MCF 10A (cell line): ENCODE results near the gene RIPK4. TPM values are rescaled to one million over a fixed set of nuclear protein-coding genes. Genes with fewer than 3 reads are reported as not detected.

Source experiments
- BruUV-seq: library from RNA; stranded (reverse); fragments of 400-500 nt; replicated peaks from 2 replicates; lab custom pipeline; 2021; lab: Mats Ljungman, UMichigan
- CTCF ChIA-PET: fragments of 300-600 bp; sonication (Branson Sonifier 250); formaldehyde crosslinking; extraction: SDS; loops from one replicate; lab custom pipeline; 2021; ENCODE audit warnings: antibody characterized with exemption, inconsistent platforms; lab: Yijun Ruan, JAX
- POLR2A ChIA-PET: fragments of 300-600, 350-650 bp; sonication (Branson Sonifier 250); formaldehyde crosslinking; extraction: SDS; loops from one replicate; lab custom pipeline; 2020; ENCODE audit warnings: antibody characterized with exemption, inconsistent platforms; lab: Yijun Ruan, JAX
- DNase-seq: peaks from one replicate; pipeline ENCODE4 v3.0.0-alpha.2; 2018; ENCODE audit not compliant: unreplicated experiment
- H3K27ac Mint-ChIP-seq: one replicate; pipeline ENCODE4 v1.8.0; 2022; ENCODE audit warnings: mild to moderate bottlenecking, low read depth, mixed read lengths; ENCODE audit not compliant: unreplicated experiment
- H3K27me3 Mint-ChIP-seq: one replicate; pipeline ENCODE4 v1.8.0; 2022; ENCODE audit warnings: mixed read lengths; ENCODE audit not compliant: insufficient read depth, unreplicated experiment
- H3K36me3 Mint-ChIP-seq: one replicate; pipeline ENCODE4 v1.8.0; 2022; ENCODE audit warnings: mild to moderate bottlenecking, moderate library complexity, mixed read lengths; ENCODE audit not compliant: insufficient read depth, unreplicated experiment
- H3K4me1 Mint-ChIP-seq: one replicate; pipeline ENCODE4 v1.8.0; 2022; ENCODE audit warnings: mixed read lengths; ENCODE audit not compliant: insufficient read depth, unreplicated experiment
- H3K4me3 Mint-ChIP-seq: one replicate; pipeline ENCODE4 v1.8.0; 2022; ENCODE audit warnings: mild to moderate bottlenecking, moderate library complexity, mixed read lengths; ENCODE audit not compliant: unreplicated experiment
- H3K9me3 Mint-ChIP-seq: one replicate; pipeline ENCODE4 v1.8.0; 2022; ENCODE audit warnings: mixed read lengths; ENCODE audit not compliant: unreplicated experiment
- CTCF ChIP-seq: fragments of 200-600 bp; IDR thresholded peaks from one replicate; pipeline ENCODE4 v1.8.0; 2022; ENCODE audit warnings: antibody characterized with exemption, mild to moderate bottlenecking; ENCODE audit not compliant: unreplicated experiment
- intact Hi-C: fragments of 100-400 bp; cut with micrococcal nuclease; formaldehyde crosslinking; loops from 2 replicates; pipeline ENCODE4 v1.14.1; 2022
- total RNA-seq: library from RNA; stranded (reverse); gene quantifications from 2 replicates; pipeline ENCODE4 v1.2.3, GENCODE V29; 2022

RIPK4 gene
- total RNA-seq, 1 experiment from 2014 or later, result 22.3 TPM

- H3K4me1 Mint-ChIP-seq, result peaks cover 23% of the 10 kb centered on the region
- peaks cover 23% of the 10 kb centered on the region for H3K36me3 Mint-ChIP-seq
- H3K27ac Mint-ChIP-seq, result no peak overlapping the region
- no peak for TF ChIP-seq CTCF
- BruUV-seq, result no TSS peak
- H3K9me3 Mint-ChIP-seq, result no peaks in the 10 kb centered on the region
- CTCF ChIA-PET, result interaction anchor here (1.4 to 12.0 kb wide), 2 partner anchors 140 to 157 kb away, joined by 3 to 163 read pairs; no protein-coding TSS in a partner anchor
- no peak overlapping the region for H3K4me3 Mint-ChIP-seq
- intact Hi-C loops, result loop anchor here (10.0 kb wide), 2 partner anchors 485 to 605 kb away; partner anchors contain the start of gene BACE2
- POLR2A ChIA-PET, result interaction anchor here (0.7 to 12.7 kb wide), 4 partner anchors 17 to 155 kb away, joined by 3 to 238 read pairs (median 70); no protein-coding TSS in a partner anchor
- no peak for DNase-seq
- no peaks in the 10 kb centered on the region for H3K27me3 Mint-ChIP-seq
Observed at GRCh38 chr21:41769933-41770332, 3.1 kb upstream of the RIPK4 start.

- H3K27me3 Mint-ChIP-seq, result no peaks in the 10 kb centered on the region
- CTCF ChIA-PET, result interaction anchor here (0.6 to 12.0 kb wide), 4 partner anchors 9 to 157 kb away, joined by 3 to 163 read pairs (median 8); no protein-coding TSS in a partner anchor
- BruUV-seq, result no TSS peak
Observed at GRCh38 chr21:41769521-41769920, 2.7 kb upstream of the RIPK4 start.

GRCh38 chr21:41769111-41769510 is 2.3 kb upstream of the RIPK4 start:
- CTCF ChIA-PET, result interaction anchor here (0.6 to 12.0 kb wide), 7 partner anchors 8 to 156 kb away, joined by 3 to 163 read pairs (median 3); no protein-coding TSS in a partner anchor
- no peaks in the 10 kb centered on the region for H3K27me3 Mint-ChIP-seq
- DNase-seq, result no peak
- H3K4me3 Mint-ChIP-seq, result peak overlapping the region; percentile 87
- POLR2A ChIA-PET, result interaction anchor here (0.7 to 12.7 kb wide), 15 partner anchors 7 to 286 kb away, joined by 3 to 238 read pairs (median 14); no protein-coding TSS in a partner anchor
- no peaks in the 10 kb centered on the region for H3K9me3 Mint-ChIP-seq
- no TSS peak for BruUV-seq
- H3K4me1 Mint-ChIP-seq, result peaks cover 23% of the 10 kb centered on the region
- H3K36me3 Mint-ChIP-seq, result peaks cover 27% of the 10 kb centered on the region
- intact Hi-C loops, result loop anchor here (10.0 kb wide), 1 partner anchor 604 kb away; the partner anchor contains the start of gene BACE2
- no peak for TF ChIP-seq CTCF
- peak overlapping the region; percentile 87 for H3K27ac Mint-ChIP-seq

More at GRCh38 chr21:41769521-41769920, 2.7 kb upstream of the RIPK4 start:
- DNase-seq, result no peak
- Mint-ChIP-seq H3K36me3 (peaks cover 25% of the 10 kb centered on the region), H3K27ac (peak overlapping the region; percentile 87), H3K4me3 (no peak overlapping the region), H3K4me1 (peaks cover 23% of the 10 kb centered on the region), H3K9me3 (no peaks in the 10 kb centered on the region)
- no peak for TF ChIP-seq CTCF
- intact Hi-C loops, result loop anchor here (10.0 kb wide), 1 partner anchor 605 kb away; the partner anchor contains the start of gene BACE2
- POLR2A ChIA-PET, result interaction anchor here (1.2 to 12.7 kb wide), 4 partner anchors 17 to 155 kb away, joined by 3 to 238 read pairs (median 122); no protein-coding TSS in a partner anchor

GRCh38 chr21:41768437-41769042 is 1.7 kb upstream of the RIPK4 start:
- H3K27me3 Mint-ChIP-seq, result no peaks in the 10 kb centered on the region
- CTCF ChIA-PET, result interaction anchor here (0.6 to 12.0 kb wide), 12 partner anchors 8 to 598 kb away, joined by 3 to 163 read pairs (median 3); no protein-coding TSS in a partner anchor
- POLR2A ChIA-PET, result interaction anchor here (0.7 to 12.7 kb wide), 20 partner anchors 8 to 286 kb away, joined by 3 to 238 read pairs (median 6); no protein-coding TSS in a partner anchor
- peaks cover 33% of the 10 kb centered on the region for H3K36me3 Mint-ChIP-seq
- peaks cover 25% of the 10 kb centered on the region for H3K4me1 Mint-ChIP-seq
- TF ChIP-seq CTCF, result peak; percentile 28
- DNase-seq, result peak; percentile 72
- H3K27ac Mint-ChIP-seq, result peak overlapping the region; percentile 87
- intact Hi-C loops, result loop anchor here (1.0 to 10.0 kb wide), 3 partner anchors 49 to 604 kb away; partner anchors contain the start of gene BACE2
- H3K9me3 Mint-ChIP-seq, result no peaks in the 10 kb centered on the region
- no TSS peak for BruUV-seq
- H3K4me3 Mint-ChIP-seq, result peak overlapping the region; percentile 87
